Inflammatory macrophage treated with lipopolysaccharide for 1 hour (primary cell): ENCODE results near the gene ANKS1B.
"Not testable (repeated sequence)": the region's sequence is repeated elsewhere in the genome, so short reads cannot be mapped to it uniquely, and the experiment has no call there.

Experiments used
- DNase-seq, 2 donors: peaks; one replicate each; pipeline ENCODE4 v3.0.0-alpha.2; 2020 to 2022

Gene ANKS1B

GRCh38 chr12:99859126-99859525 lies 125.6 kb downstream of the ANKS1B start:
- no peak for DNase-seq

DNA sequence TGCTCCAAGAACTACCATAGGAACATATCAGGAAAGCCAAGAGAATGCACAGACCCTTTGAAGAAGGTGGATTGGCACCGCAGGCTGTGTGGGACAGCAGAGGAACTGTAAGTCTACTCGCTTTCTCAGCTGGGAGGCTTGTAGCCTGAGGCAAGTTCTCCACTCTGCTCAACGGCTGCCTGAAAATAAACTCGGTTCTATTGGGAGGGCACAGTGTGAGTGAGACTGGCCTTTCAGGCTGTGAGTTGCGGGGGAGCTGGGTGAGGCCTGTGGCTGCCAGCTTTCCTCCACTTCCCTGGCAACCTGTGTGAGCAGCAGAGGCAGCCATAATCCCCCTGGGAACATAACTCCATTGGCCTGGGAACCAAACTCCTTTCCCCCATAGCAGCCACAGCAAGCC lies 132.1 kb downstream of the ANKS1B start:
- no peak for DNase-seq

DNA sequence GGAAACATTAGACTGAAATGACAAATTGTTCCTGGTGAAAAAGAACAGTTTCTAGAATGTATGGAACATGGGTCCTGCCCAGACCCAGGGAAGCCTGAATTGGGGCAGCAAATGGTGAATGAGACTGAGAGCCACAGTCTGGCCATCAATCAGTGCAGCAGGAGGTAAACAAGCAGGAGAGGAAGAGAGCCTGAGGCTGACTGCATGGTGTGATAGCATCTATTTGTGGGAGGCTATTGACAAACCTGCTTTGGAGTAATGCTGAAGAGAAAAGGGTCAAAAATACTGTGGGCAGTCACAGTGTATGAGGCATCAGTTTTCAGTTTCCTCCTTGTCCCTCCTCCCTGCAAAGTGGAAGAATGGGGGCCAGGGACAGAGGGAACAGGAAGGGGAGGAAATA lies 136.8 kb downstream of the ANKS1B start:
- DNase-seq: no peak

- no peak for DNase-seq
Observed at GRCh38 chr12:99834710-99835109, 150.0 kb downstream of the ANKS1B start.

DNA sequence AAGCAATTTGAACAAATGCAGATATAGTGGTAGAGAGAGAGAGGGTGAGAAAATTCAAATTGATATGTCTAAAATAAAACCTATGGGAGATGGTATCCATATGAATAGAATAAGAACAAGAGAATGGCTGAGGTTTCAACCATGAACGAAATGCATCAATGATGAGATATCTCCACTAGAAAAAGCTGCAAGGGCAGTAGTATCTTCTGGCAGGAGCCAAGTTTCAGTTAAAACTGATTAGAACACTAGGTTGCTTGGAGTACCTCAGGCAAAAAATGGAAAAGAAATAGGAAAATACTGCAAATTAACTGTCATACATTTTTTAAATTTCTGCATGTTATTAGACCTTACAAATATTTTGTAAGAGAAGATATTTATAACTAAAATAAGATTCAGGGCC lies 151.3 kb downstream of the ANKS1B start:
- DNase-seq: no peak

DNA sequence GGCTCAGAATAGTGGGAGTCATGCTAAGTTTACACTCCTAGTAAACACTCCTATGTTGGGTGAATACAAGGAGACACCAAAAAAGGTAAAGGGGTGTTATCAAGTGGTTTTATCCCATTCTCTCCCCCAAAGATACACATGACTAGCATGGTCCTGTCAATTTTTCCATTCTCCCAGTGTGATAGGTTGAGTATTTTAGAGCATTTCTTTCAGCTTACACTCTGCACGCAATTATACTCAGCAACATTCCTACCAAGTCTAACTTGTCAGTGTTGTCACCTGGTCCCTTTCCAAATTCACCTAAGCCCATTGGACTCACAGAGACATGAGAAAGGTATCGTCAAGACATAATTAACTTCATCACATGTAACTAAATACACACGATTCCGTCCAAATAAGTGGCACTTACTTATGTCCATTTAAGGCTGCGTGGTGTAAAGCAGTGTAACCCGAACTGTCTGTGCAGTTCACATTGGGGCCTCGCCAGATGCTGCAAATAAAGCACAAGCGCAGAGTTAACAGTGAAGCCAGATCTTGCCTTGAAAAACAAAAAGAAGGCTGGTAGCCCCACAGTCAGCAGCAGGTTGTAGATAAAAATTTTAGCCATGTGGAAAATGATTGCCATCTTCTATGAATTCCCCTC lies 159.7 kb downstream of the ANKS1B start:
- DNase-seq: no peak

GRCh38 chr12:99822273-99822672 lies 162.5 kb downstream of the ANKS1B start:
- no peak for DNase-seq

DNA sequence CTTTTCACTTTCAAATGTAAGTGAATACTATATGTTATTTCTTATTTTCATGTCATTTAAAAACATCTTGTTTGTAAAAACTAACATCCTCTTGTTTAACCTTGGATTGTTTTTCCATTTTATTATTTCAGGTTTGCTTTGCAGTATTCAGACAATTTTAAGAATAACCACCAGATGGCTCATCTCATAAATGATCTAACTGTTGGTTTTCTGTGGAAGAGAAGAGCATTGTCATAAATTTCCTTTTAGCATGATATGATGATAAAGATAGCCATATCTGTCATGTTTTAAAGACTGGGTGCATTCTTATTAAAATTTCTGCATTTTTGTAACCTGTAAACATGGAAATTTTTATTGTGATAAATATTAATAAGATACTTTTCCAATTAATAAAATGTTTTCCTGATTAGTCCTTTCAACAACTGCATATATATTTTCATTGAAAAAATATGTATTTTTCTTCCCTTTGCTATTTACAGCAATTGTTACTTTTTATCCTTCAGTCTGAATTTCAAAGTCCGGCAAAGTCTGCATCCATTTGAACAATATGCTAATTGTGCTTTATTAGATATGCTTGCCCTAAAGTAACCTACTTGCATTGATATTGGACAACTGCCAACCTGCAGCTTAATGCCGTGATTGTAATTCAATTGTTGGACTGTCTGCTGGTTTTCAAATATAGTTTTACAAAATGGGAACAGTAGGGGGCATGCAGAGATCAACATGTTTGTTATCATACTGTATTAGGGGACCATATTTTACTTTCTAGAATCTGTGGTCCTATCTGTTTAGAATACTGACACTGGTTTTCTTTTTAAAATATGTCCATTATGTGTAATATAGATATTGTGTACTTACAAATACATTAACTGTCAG lies 173.8 kb downstream of the ANKS1B start:
- peak in 1 of 2 donors; percentile 3 for DNase-seq

- DNase-seq: no peak
Observed at GRCh38 chr12:99809909-99810308, 174.8 kb downstream of the ANKS1B start.

DNA sequence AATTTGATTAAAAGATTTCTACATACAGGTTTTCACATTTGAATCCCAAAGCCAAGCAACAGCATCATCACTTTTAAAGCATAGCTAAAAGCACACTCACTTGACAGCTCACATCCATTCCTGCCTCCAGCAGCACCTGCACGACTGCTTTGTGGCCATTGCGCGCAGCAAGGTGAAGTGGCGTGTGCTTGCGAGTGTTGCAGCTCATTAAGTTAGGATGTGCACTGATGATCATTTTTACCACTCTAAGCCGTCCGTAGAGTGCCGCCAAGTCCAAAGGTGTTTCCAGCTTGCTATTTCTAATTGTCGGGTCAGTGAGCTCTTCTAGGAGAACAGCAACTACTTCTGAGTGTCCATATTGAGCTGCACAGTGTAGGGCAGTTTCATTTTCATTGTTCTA lies 178.4 kb downstream of the ANKS1B start:
- DNase-seq: no peak

GRCh38 chr12:99804715-99805114 lies 180.0 kb downstream of the ANKS1B start:
- no peak for DNase-seq

DNA sequence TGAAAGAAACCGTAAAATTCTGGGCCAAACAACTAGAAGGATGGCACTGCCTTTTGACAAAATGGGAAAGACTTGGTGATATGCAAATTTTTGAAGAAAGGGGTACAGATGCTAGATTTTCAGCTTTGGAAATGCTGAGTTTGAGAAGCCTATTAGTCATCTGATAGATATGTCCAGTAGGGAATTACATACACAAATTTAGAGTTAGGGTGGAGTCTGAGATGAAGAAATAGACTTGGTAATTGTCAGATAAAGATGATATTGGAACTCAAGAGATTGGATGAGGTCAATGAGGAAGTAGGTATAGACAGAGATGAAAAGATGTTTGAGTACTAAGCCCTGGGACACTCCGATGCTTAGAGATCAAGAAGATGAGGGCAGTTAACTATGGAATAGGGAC lies 184.1 kb downstream of the ANKS1B start:
- no peak for DNase-seq

DNA sequence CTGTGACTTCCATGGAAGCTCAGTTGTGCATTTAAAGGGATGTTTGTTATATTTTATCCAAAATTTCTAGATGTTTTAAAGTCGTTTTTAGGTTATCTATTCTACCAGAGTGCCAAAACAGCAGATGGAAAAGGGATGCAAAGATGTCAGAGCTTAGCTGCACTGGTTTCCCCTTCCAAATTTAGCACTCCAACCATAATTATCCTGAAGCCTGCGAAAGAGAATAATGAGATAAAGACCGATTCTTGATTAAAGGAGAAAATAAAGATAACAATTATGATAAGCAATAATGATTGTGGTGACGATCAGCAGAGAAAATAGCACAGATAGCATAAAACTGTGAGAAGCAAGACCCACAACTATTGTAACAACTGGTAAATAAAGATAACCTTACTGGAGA lies 186.8 kb downstream of the ANKS1B start:
- not testable (repeated sequence) for DNase-seq

DNA sequence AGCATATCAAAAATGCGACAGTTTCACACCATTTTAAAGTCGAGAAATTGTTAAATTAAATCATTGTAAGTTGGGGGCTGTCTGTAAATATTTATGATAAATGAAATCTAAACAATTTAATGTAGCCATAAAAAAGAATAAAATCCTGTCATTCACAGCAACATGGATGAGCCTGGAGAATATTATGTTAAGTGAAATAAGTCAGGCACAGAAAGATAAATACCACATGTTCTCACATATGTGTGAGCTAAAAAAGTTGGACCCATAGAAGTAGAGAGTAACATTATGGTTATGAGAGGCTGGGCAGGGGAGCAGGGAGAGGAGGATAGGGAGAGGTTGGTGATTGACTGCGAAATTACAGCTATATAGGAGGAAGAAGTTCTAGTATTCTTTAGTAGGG lies 201.3 kb downstream of the ANKS1B start:
- no peak for DNase-seq

DNA sequence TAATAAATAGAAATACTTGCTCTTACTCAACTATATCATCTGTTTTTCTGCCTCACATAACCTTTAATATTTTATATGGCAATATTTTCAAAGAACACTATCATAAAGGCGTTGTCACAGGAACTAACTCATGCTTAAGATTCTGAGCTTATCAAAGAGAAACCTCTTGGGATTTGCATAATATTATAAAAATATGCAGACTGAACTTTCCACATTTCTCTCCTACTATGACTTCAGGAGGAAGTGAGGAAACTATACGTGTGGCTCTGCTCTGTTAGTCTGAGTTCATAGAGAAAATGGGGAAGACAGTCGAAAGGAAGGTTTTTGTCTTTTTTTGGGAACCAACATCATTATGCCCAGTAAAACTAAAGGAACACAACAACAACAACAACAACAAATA lies 212.5 kb downstream of the ANKS1B start:
- peak; percentile 7 to 15 for DNase-seq

DNA sequence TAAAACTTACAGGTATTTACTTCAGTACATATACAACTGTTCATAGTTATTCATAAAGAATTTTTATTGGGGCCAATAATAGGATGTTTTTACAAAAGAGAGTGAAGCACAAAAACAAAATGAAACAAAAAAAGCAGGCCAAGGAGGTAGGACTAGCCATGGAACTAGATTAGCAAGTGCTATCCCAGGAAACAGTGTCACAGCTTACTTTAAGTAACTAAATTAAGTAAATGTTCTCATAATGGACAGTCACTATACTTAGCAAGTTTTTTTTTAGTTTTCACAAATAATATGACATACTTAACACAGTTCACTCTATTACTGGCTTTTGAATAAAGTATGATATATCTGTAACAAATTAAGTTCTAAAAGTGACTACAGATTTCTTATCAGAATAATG lies 213.1 kb downstream of the ANKS1B start:
- DNase-seq: no peak

GRCh38 chr12:99769396-99769980 lies 215.2 kb downstream of the ANKS1B start:
- DNase-seq: no peak

DNA sequence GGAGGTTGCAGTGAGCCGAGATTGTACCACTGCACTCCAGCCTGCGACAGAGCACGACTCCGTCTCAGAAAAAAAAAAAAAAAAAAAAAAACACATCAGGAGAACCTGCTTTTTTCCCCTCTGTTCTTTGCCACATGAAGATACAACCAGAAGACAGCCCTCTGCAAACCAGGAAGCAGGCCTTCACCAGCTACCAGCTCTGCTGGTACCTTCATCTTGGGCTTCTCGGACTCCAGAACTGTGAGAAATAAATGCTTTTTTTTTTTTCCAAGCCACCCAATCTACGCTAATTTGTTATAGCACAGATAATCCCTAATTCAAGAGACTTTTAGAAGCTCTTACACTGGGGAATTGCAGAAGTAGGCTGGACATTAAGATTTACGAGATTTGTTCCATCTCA lies 216.0 kb downstream of the ANKS1B start:
- no peak for DNase-seq

GRCh38 chr12:99767809-99768208 lies 216.9 kb downstream of the ANKS1B start:
- peak in 1 of 2 donors; percentile 6 for DNase-seq

- no peak for DNase-seq
Observed at GRCh38 chr12:99766408-99766807, 218.3 kb downstream of the ANKS1B start.

DNA sequence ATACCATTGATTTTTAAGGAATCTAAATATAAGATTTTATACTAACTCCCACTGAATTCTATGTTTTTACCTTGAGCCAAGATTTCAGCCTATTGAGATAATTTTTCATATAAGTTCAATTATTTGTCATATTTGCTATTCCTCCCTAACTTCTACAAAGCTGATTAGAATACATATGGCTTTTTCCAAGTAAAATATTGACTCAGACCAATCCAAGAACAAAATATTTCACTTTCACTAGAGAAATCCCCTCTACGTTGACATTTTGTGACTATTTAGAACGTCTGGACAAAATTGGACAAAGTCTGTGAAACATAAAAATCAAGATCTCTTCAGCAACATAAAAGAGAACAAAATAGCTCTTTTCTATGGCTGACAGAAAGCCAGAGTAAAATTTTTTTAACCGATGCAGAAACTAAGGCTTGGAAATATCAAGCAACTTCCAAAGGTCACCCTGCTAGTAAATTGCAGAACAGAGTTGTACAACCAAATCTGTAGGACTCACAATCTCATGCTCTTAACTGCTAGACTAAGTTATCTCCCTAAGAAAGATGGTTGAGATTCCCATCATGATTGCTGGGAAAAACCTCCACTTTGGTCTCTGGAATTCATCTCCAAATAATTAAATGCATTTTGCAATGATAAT lies 219.1 kb downstream of the ANKS1B start:
- DNase-seq: no peak

DNA sequence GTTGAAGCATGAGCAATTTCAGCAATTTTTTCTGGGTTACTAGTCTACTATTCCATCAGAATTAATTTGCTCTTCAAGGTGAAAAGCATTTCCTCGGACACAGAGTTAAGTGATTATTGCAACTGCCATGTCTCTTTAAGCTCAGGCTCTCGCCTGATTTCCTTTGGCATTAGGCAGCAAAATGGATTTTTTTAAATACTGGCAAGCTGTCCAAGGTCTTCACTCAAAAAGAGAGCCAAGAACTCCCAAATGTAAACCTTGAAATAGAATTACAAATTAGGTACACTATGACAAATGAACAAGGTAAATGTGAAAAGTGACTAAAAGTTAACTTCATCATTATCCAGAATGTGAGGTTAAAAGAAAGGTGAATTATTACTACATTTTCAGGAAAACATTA lies 225.3 kb downstream of the ANKS1B start:
- DNase-seq: no peak

DNA sequence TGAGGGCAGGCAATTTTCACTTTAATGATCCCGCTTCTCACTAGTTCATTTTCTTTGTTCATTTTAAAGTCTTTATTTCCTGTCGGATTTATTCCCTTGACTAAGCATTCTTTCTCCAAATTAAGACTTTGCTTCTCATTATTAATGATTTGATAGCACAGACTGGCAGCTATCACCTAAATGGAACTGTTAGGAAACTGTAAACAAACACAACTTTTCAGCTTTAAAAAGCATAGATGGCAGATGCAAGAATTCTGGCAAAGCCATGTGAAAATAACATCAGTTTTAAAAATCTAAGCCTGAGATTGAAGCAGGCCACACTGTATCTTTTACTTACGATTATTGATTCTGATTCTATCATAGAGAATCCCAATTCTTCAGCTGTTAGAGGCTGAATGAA lies 225.7 kb downstream of the ANKS1B start:
- DNase-seq: no peak

DNA sequence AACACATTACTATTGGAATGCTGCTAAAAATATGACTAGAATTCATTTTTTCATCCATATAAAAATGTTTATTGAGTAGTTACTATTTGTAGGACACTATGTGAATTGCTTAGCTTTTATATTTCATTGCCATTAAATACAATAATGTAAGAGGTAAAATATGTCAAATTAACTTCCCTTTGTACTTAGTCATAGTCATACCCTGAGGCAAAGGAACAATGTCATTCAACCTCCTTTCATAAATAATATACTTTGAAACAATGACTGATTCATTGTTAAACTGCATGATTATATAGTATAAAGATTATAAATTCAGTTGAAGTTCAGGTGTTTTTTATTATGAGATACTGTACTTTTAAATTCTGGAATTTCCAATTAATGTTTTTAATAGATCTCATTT lies 232.0 kb downstream of the ANKS1B start:
- DNase-seq: no peak
